Activated CD4-positive, alpha-beta memory T cell treated with anti-CD3 and anti-CD28 coated beads for 36 hours (primary cell): ENCODE measurements around the gene G2E3. TPM values are rescaled to one million over a fixed set of nuclear protein-coding genes. Genes with fewer than 3 reads are reported as not detected.
"Not testable (repeated sequence)": the region's sequence is repeated elsewhere in the genome, so short reads cannot be mapped to it uniquely, and the experiment has no call there.

ENCODE experiments used
- CTCF ChIA-PET: fragments of 350-600 bp; sonication (Branson Sonifier 250); formaldehyde crosslinking; loops from one replicate; lab custom pipeline; 2021; ENCODE audit warnings: antibody characterized with exemption, inconsistent platforms; lab: Charles Lee
- POLR2A ChIA-PET: fragments of 350-600 bp; sonication (Branson Sonifier 250); formaldehyde crosslinking; loops from one replicate; lab custom pipeline; 2021; ENCODE audit warnings: antibody characterized with exemption; lab: Charles Lee
- DNase-seq: peaks from one replicate; pipeline ENCODE4 v3.0.0-alpha.2; 2020
- H3K27ac Mint-ChIP-seq: one replicate; pipeline ENCODE4 v1.8.0; 2021; ENCODE audit warnings: mixed read lengths
- H3K27me3 Mint-ChIP-seq: one replicate; pipeline ENCODE4 v1.8.0; 2021; ENCODE audit warnings: mixed read lengths
- H3K36me3 Mint-ChIP-seq: one replicate; pipeline ENCODE4 v1.8.0; 2021; ENCODE audit warnings: mixed read lengths
- H3K4me1 Mint-ChIP-seq: one replicate; pipeline ENCODE4 v1.8.0; 2021; ENCODE audit warnings: low read depth, mixed read lengths
- H3K4me3 Mint-ChIP-seq: one replicate; pipeline ENCODE4 v1.8.0; 2021; ENCODE audit warnings: mild to moderate bottlenecking, mixed read lengths
- H3K9me3 Mint-ChIP-seq: one replicate; pipeline ENCODE4 v1.8.0; 2021; ENCODE audit warnings: mixed read lengths
- intact Hi-C: fragments of 100-400 bp; cut with micrococcal nuclease; formaldehyde crosslinking; loops from one replicate; pipeline ENCODE4 v1.15.1; 2023
- total RNA-seq, 2 experiments: library from RNA; stranded (reverse); gene quantifications; one replicate each; pipeline ENCODE4 v1.2.3, GENCODE V29; 2021

Gene G2E3
- total RNA-seq, 2 experiments from 2014 or later, result 25.3 to 31.2 TPM

DNA sequence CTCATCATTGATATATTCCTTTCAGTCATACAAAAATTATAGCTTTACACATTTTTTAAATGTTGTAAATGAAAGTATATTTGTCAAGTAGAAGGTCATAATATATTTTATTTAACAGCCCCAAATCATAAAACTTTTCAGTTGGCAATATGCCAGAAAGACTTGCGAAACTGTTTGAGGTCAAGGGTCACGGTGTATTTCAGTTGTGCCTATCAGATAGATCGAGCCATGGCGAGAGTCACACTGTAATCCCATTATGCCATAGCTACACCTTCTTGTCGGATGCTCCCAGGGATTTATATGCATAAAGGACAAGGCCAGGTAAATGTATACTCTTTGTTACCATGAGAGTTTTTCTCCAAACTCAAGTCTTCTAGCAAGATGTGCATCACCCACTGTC lies 26.7 kb upstream of the G2E3 start:
- DNase-seq, result no peak
- Mint-ChIP-seq H3K4me1 (no peaks in the 10 kb centered on the region), H3K9me3 (no peaks in the 10 kb centered on the region), H3K4me3 (no peak overlapping the region), H3K27ac (no peak overlapping the region), H3K27me3 (peaks cover 5% of the 10 kb centered on the region), H3K36me3 (no peaks in the 10 kb centered on the region)
- ChIA-PET CTCF (no interaction called here), POLR2A (no interaction called here)
- intact Hi-C loops, result no loop called here

DNA sequence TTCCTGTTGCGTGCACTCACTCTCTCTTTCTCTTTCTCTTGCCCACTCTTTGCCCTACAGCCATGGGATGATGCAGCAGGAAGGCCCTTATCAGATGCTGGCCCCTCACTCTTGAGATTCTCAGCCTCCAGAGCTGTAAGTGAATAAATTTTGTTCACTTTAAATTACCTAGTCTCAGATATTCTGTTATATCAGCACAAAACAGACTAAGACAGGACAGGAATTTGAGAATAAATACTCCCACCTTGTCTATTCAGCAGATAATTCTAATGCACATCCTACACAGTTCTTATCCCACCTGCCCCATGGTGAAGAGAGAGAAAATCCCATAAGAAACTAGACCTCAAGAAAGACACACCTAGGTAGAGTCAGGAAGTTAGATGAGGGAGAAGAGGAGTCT lies 25.8 kb upstream of the G2E3 start:
- ChIA-PET POLR2A (no interaction called here), CTCF (interaction anchor here (0.9 kb wide), 1 partner anchor 11 kb away, joined by 3 read pairs; no protein-coding TSS in a partner anchor)
- H3K27me3 Mint-ChIP-seq, result peaks cover 10% of the 10 kb centered on the region
- no peaks in the 10 kb centered on the region for H3K36me3 Mint-ChIP-seq
- no peaks in the 10 kb centered on the region for H3K4me1 Mint-ChIP-seq
- no peak for DNase-seq
- H3K9me3 Mint-ChIP-seq, result no peaks in the 10 kb centered on the region
- no peak overlapping the region for H3K27ac Mint-ChIP-seq
- H3K4me3 Mint-ChIP-seq, result no peak overlapping the region
- intact Hi-C loops, result no loop called here

- CTCF ChIA-PET, result no interaction called here
- no peaks in the 10 kb centered on the region for H3K36me3 Mint-ChIP-seq
- no peaks in the 10 kb centered on the region for H3K4me1 Mint-ChIP-seq
- intact Hi-C loops, result no loop called here
- POLR2A ChIA-PET, result no interaction called here
- H3K27me3 Mint-ChIP-seq, result peaks cover 8% of the 10 kb centered on the region
- no peaks in the 10 kb centered on the region for H3K9me3 Mint-ChIP-seq
- no peak overlapping the region for H3K27ac Mint-ChIP-seq
- no peak for DNase-seq
- H3K4me3 Mint-ChIP-seq, result no peak overlapping the region
Measured at GRCh38 chr14:30541318-30541717, 17.6 kb upstream of the G2E3 start.

GRCh38 chr14:30546735-30547134 lies 12.2 kb upstream of the G2E3 start:
- intact Hi-C loops, H3K27me3 Mint-ChIP-seq, H3K4me1 Mint-ChIP-seq, DNase-seq, H3K4me3 Mint-ChIP-seq, H3K9me3 Mint-ChIP-seq, H3K36me3 Mint-ChIP-seq, H3K27ac Mint-ChIP-seq, POLR2A ChIA-PET: not testable (repeated sequence)
- CTCF ChIA-PET, result interaction anchor here (1.1 kb wide), 1 partner anchor 25 kb away, joined by 4 read pairs; no protein-coding TSS in a partner anchor

GRCh38 chr14:30547388-30548048 lies 11.4 kb upstream of the G2E3 start:
- Mint-ChIP-seq H3K9me3 (no peaks in the 10 kb centered on the region), H3K36me3 (no peaks in the 10 kb centered on the region), H3K4me1 (no peaks in the 10 kb centered on the region), H3K27me3 (peaks cover 10% of the 10 kb centered on the region), H3K4me3 (no peak overlapping the region), H3K27ac (no peak overlapping the region)
- ChIA-PET POLR2A (no interaction called here), CTCF (interaction anchor here (1.1 kb wide), 1 partner anchor 25 kb away, joined by 4 read pairs; no protein-coding TSS in a partner anchor)
- intact Hi-C loops, result no loop called here
- no peak for DNase-seq

GRCh38 chr14:30550335-30550734 lies 8.6 kb upstream of the G2E3 start:
- ChIA-PET CTCF (interaction anchor here (1.1 kb wide), 1 partner anchor 28 kb away, joined by 5 read pairs; no protein-coding TSS in a partner anchor), POLR2A (no interaction called here)
- no peaks in the 10 kb centered on the region for H3K36me3 Mint-ChIP-seq
- no peak overlapping the region for H3K27ac Mint-ChIP-seq
- peaks cover 10% of the 10 kb centered on the region for H3K27me3 Mint-ChIP-seq
- no peaks in the 10 kb centered on the region for H3K9me3 Mint-ChIP-seq
- intact Hi-C loops, result no loop called here
- H3K4me1 Mint-ChIP-seq, result peaks cover 6% of the 10 kb centered on the region
- DNase-seq, result no peak
- H3K4me3 Mint-ChIP-seq, result no peak overlapping the region

- no peaks in the 10 kb centered on the region for H3K9me3 Mint-ChIP-seq
- no peak overlapping the region for H3K4me3 Mint-ChIP-seq
- peaks cover 6% of the 10 kb centered on the region for H3K4me1 Mint-ChIP-seq
- POLR2A ChIA-PET, result no interaction called here
- no peaks in the 10 kb centered on the region for H3K36me3 Mint-ChIP-seq
- no peak overlapping the region for H3K27ac Mint-ChIP-seq
- peaks cover 10% of the 10 kb centered on the region for H3K27me3 Mint-ChIP-seq
- CTCF ChIA-PET, result no interaction called here
- intact Hi-C loops, result no loop called here
- DNase-seq, result no peak
Measured at GRCh38 chr14:30551460-30551859, 7.5 kb upstream of the G2E3 start.

DNA sequence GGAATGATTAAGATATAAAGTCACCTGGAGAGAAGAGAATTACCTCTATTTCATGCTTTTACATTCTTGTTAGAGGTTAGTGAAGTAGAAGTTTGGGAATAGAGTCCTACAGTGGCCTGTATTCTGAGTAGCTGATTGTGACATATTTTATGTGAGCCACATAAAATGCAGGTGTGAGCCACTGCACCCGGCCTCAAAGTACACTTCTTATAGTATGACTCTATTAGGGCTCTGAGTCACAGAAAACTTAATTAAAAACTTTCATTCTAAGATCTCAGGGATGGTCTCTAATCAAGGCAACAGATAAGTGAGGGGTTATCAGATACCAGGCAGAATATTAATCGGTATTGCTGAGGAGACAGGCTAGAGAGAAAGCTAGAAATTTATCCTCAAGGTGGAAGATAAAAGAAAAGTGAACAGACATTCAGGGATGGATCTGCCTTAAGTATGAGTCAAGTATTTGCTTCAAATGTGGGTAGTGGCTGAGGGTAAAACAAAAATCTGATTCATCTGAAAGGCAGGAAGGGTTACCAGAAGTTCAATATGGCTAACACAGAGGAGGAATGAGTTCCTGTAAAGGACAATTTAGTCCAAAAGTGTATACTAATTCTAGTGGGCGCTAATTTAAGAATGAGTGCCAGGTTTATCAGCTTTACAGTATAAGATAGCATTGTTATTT lies 5.5 kb upstream of the G2E3 start:
- no peak overlapping the region for H3K4me3 Mint-ChIP-seq
- H3K4me1 Mint-ChIP-seq, result peaks cover 11% of the 10 kb centered on the region
- H3K36me3 Mint-ChIP-seq, result no peaks in the 10 kb centered on the region
- H3K9me3 Mint-ChIP-seq, result no peaks in the 10 kb centered on the region
- POLR2A ChIA-PET, result no interaction called here
- peak; percentile 22 for DNase-seq
- CTCF ChIA-PET, result no interaction called here
- H3K27ac Mint-ChIP-seq, result peak overlapping the region; percentile 9
- intact Hi-C loops, result no loop called here
- H3K27me3 Mint-ChIP-seq, result peaks cover 12% of the 10 kb centered on the region

- H3K27ac Mint-ChIP-seq, result peak overlapping the region; percentile 99
- H3K27me3 Mint-ChIP-seq, result peaks cover 3% of the 10 kb centered on the region
- DNase-seq, result no peak
- H3K9me3 Mint-ChIP-seq, result no peaks in the 10 kb centered on the region
- CTCF ChIA-PET, result no interaction called here
- POLR2A ChIA-PET, result no interaction called here
- peaks cover 31% of the 10 kb centered on the region for H3K4me1 Mint-ChIP-seq
- H3K4me3 Mint-ChIP-seq, result peak overlapping the region; percentile 100
- intact Hi-C loops, result loop anchor here (5.0 kb wide), 2 partner anchors 299 to 1519 kb away; partner anchors contain the start of gene ARHGAP5
- peaks cover 21% of the 10 kb centered on the region for H3K36me3 Mint-ChIP-seq
Measured at GRCh38 chr14:30558362-30558674, 640 bp upstream of the G2E3 start.

DNA sequence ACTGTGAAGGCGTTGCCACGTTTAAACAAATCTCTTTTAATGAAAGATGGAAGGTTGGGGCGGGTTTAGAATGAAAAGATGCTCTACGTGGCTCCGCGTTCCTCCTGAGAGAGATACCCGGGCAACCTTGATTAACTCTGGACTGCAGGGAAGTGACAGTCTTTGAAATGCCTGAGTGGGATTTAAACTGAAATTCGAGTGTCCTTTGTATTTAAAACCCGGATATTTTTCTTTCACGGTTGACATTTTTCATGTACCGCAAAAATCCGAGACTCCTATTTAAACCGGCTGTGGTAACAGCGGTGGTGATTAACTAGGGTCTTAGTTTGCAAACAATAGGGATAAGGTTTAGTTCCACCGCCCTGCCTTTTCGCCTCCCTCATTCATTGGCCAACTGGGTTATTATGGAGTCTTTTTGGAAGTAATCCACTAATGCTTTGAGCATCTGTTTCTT lies 707 bp downstream of the G2E3 start:
- Mint-ChIP-seq H3K27ac (peak overlapping the region; percentile 99), H3K4me1 (peaks cover 30% of the 10 kb centered on the region), H3K9me3 (no peaks in the 10 kb centered on the region), H3K36me3 (peaks cover 24% of the 10 kb centered on the region), H3K4me3 (peak overlapping the region; percentile 100), H3K27me3 (peaks cover 3% of the 10 kb centered on the region)
- DNase-seq, result peak; percentile 14
- intact Hi-C loops, result loop anchor here (1.0 to 5.0 kb wide), 3 partner anchors 63 to 1518 kb away; partner anchors contain the start of genes ARHGAP5 and SCFD1
- ChIA-PET POLR2A (no interaction called here), CTCF (interaction anchor here (1.0 kb wide), 1 partner anchor 40 kb away, joined by 3 read pairs; no protein-coding TSS in a partner anchor)

DNA sequence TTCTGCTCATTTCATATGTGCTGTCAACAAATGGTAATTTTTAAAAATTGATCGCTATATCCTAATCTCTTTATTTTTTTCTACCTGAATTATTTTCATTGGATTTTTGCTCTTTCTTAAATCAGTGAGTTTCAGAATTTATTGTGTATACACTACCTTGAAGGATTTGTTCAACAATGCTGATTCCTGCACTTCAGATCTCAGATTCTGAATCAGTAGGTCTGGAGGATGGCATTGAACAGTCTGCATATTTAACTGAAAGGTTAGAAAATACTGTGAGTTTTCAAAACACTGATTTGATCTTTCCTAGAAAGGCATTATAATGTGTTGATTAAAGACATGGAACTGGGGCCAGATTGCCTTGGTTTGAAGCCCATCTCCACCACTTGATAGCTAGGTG lies 1.6 kb downstream of the G2E3 start:
- Mint-ChIP-seq H3K4me3 (peak overlapping the region; percentile 67), H3K9me3 (no peaks in the 10 kb centered on the region), H3K27me3 (peaks cover 3% of the 10 kb centered on the region), H3K36me3 (peaks cover 26% of the 10 kb centered on the region), H3K27ac (no peak overlapping the region), H3K4me1 (peaks cover 36% of the 10 kb centered on the region)
- intact Hi-C loops, result no loop called here
- DNase-seq, result no peak
- ChIA-PET CTCF (no interaction called here), POLR2A (no interaction called here)

- CTCF ChIA-PET, result no interaction called here
- DNase-seq, result no peak
- no peaks in the 10 kb centered on the region for H3K27me3 Mint-ChIP-seq
- peaks cover 58% of the 10 kb centered on the region for H3K4me1 Mint-ChIP-seq
- H3K27ac Mint-ChIP-seq, result no peak overlapping the region
- POLR2A ChIA-PET, result no interaction called here
- no peak overlapping the region for H3K4me3 Mint-ChIP-seq
- intact Hi-C loops, result no loop called here
- H3K9me3 Mint-ChIP-seq, result no peaks in the 10 kb centered on the region
- peaks cover 24% of the 10 kb centered on the region for H3K36me3 Mint-ChIP-seq
Measured at GRCh38 chr14:30564235-30564867, 5.4 kb downstream of the G2E3 start.
